ENCODE data around the gene USP13. TPM values are rescaled to one million over a fixed set of nuclear protein-coding genes. Genes with fewer than 3 reads are reported as not detected.

USP13 gene
- total RNA-seq, 2 donors from 2014 or later = 75.9 to 89.7 TPM

GRCh38 chr3:179695672-179696313, 43.0 kb downstream of the USP13 start:
- TF ChIP-seq CTCF (IDR thresholded peaks at IDR 0.05) = no peak
- Histone ChIP-seq H3K27me3 (no peaks in the 10 kb centered on the region), H3K4me1 (no peaks in the 10 kb centered on the region), H3K27ac (no peak overlapping the region), H3K4me3 (no peak overlapping the region), H3K36me3 (peaks cover 6% of the 10 kb centered on the region), H3K9me3 (no peaks in the 10 kb centered on the region)
- no peak for DNase-seq (ENCODE audit: low spot score)

GRCh38 chr3:179697736-179698332, 45.0 kb downstream of the USP13 start:
- Histone ChIP-seq H3K27me3 (no peaks in the 10 kb centered on the region), H3K4me3 (no peak overlapping the region), H3K36me3 (peaks cover 8% of the 10 kb centered on the region), H3K27ac (no peak overlapping the region), H3K9me3 (no peaks in the 10 kb centered on the region), H3K4me1 (no peaks in the 10 kb centered on the region)
- TF ChIP-seq CTCF (IDR thresholded peaks at IDR 0.05) = no peak
- no peak for DNase-seq (ENCODE audit: low spot score)

DNA sequence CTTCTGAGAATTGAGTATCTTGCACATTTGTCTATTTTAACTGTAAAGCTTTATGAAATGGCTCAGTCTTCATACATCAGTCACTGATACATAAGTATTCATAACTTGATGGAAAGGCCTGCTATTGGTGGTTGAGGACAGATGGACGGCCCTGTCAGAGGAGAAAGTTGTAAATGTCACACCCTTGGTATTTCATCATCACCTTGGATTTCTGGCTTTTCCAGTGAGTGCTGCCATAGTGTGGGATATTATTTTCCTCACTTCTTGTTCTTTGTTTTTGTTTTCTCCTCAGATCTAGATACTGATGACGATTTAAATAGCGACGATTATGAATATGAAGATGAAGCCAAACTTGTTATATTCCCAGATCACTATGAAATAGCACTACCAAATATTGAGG, 47.9 kb downstream of the USP13 start:
- peaks cover 8% of the 10 kb centered on the region for H3K36me3 ChIP-seq
- no peak overlapping the region for H3K4me3 ChIP-seq
- DNase-seq (ENCODE audit: low spot score) = no peak
- H3K27ac ChIP-seq = no peak overlapping the region
- H3K4me1 ChIP-seq = peaks cover 0 to 8% of the 10 kb centered on the region in 2 donors
- no peaks in the 10 kb centered on the region for H3K9me3 ChIP-seq
- H3K27me3 ChIP-seq = no peaks in the 10 kb centered on the region
- no peak for TF ChIP-seq CTCF (IDR thresholded peaks at IDR 0.05)

- no peaks in the 10 kb centered on the region for H3K27me3 ChIP-seq
- H3K36me3 ChIP-seq = peaks cover 8% of the 10 kb centered on the region
- no peak overlapping the region for H3K4me3 ChIP-seq
- TF ChIP-seq CTCF (IDR thresholded peaks at IDR 0.05) = no peak
- no peak for DNase-seq (ENCODE audit: low spot score)
- peaks cover 0 to 12% of the 10 kb centered on the region in 2 donors for H3K4me1 ChIP-seq
- no peaks in the 10 kb centered on the region for H3K9me3 ChIP-seq
- H3K27ac ChIP-seq = no peak overlapping the region
Measured at GRCh38 chr3:179701176-179701827, 48.5 kb downstream of the USP13 start.

DNA sequence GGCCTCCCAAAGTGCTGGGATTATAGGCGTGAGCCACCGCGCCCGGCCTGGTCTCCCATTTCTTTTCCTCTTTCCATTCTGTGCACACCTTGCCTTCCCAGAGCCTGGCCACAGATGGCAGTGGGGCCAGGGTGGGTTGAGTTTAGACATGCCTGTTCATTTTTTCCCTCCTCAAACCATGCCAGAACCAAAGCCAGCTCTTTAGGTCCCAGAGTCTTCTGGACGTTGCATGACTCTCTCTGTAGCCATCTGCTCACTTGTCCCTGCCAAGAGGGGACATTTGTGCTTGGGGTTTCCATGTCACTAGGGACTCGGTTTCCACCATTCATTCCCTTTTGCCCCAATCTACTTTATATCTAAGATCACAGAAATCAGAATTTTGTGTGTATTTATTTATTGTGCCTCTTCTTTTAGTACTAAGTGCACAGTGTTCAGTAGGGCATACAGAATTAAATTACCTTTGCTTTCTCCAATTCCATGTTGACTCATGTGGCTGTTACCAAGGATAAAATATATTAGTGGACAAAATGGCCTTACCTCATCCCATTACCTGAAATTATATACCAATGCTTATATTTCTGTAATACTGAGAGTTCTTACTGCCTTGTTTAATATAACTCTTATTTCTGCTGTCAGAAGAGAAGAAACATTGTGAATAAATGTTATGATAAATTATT, 49.6 kb downstream of the USP13 start:
- no peak overlapping the region for H3K27ac ChIP-seq
- no peaks in the 10 kb centered on the region for H3K27me3 ChIP-seq
- no peak for DNase-seq (ENCODE audit: low spot score)
- peaks cover 0 to 24% of the 10 kb centered on the region in 2 donors for H3K4me1 ChIP-seq
- no peak for TF ChIP-seq CTCF (IDR thresholded peaks at IDR 0.05)
- H3K4me3 ChIP-seq = no peak overlapping the region
- no peaks in the 10 kb centered on the region for H3K9me3 ChIP-seq
- H3K36me3 ChIP-seq = peaks cover 8% of the 10 kb centered on the region
